H9 (cell line): Measurements from ENCODE around the gene UBE4B. TPM values are rescaled to one million over a fixed set of nuclear protein-coding genes. Genes with fewer than 3 reads are reported as not detected.

ENCODE experiments used
- DNase-seq: peaks from one replicate; pipeline ENCODE4 v3.0.0-alpha.2; 2017
- H2AFZ ChIP-seq: one replicate; pipeline ENCODE4 v1.6.1; 2013; ENCODE audit warnings: mild to moderate bottlenecking, low read length, control low read depth, moderate library complexity
- H2AK5ac ChIP-seq: 2 replicates; pipeline ENCODE4 v1.6.1; 2013; ENCODE audit warnings: low read length, control low read depth, mixed read lengths; ENCODE audit not compliant: insufficient read length
- H2BK120ac ChIP-seq: one replicate; pipeline ENCODE4 v1.6.1; 2013; ENCODE audit warnings: low read depth, mild to moderate bottlenecking, low read length, control low read depth, inconsistent platforms; ENCODE audit not compliant: poor library complexity, severe bottlenecking
- H2BK12ac ChIP-seq: 2 replicates; pipeline ENCODE4 v1.6.1; 2013; ENCODE audit warnings: low read length, control low read depth, mixed read lengths, low read depth; ENCODE audit not compliant: insufficient read length
- H2BK15ac ChIP-seq: 2 replicates; pipeline ENCODE4 v1.6.1; 2013; ENCODE audit warnings: low read depth, low read length, control low read depth
- H2BK20ac ChIP-seq: one replicate; pipeline ENCODE4 v1.6.1; 2013; ENCODE audit warnings: low read depth, mild to moderate bottlenecking, low read length, control low read depth, inconsistent platforms; ENCODE audit not compliant: poor library complexity, severe bottlenecking
- H2BK5ac ChIP-seq: 2 replicates; pipeline ENCODE4 v1.6.1; 2013; ENCODE audit warnings: low read length, control low read depth, mixed read lengths; ENCODE audit not compliant: insufficient read length
- H3K14ac ChIP-seq: 2 replicates; pipeline ENCODE4 v1.6.1; 2013; ENCODE audit warnings: low read length, control low read depth; ENCODE audit not compliant: insufficient read depth
- H3K18ac ChIP-seq: 2 replicates; pipeline ENCODE4 v1.6.1; 2013; ENCODE audit warnings: low read depth, mild to moderate bottlenecking, mixed read lengths, low read length, control low read depth; ENCODE audit not compliant: insufficient read length
- H3K23ac ChIP-seq: 2 replicates; pipeline ENCODE4 v1.6.1; 2013; ENCODE audit warnings: low read length, control low read depth, mixed read lengths, low read depth; ENCODE audit not compliant: insufficient read length
- H3K23me2 ChIP-seq: 2 replicates; pipeline ENCODE4 v1.6.1; 2013; ENCODE audit warnings: low read depth, mild to moderate bottlenecking, mixed read lengths, low read length, control low read depth; ENCODE audit not compliant: insufficient read length, poor library complexity, severe bottlenecking
- H3K27ac ChIP-seq: 2 replicates; pipeline ENCODE4 v1.5.1; 2013; ENCODE audit warnings: low read length, control low read depth, mixed read lengths, low read depth; ENCODE audit not compliant: insufficient read length
- H3K27me3 ChIP-seq: 2 replicates; pipeline ENCODE4 v1.6.1; 2013; ENCODE audit warnings: low read length, control low read depth, inconsistent platforms; ENCODE audit not compliant: insufficient read depth
- H3K4ac ChIP-seq: 2 replicates; pipeline ENCODE4 v1.6.1; 2013; ENCODE audit warnings: low read depth, mild to moderate bottlenecking, control low read depth, inconsistent platforms, low read length, moderate library complexity
- H3K4me1 ChIP-seq: 2 replicates; pipeline ENCODE4 v1.6.1; 2013; ENCODE audit warnings: low read length, control low read depth, inconsistent platforms; ENCODE audit not compliant: insufficient read depth
- H3K4me2 ChIP-seq: 2 replicates; pipeline ENCODE4 v1.6.1; 2013; ENCODE audit warnings: low read length, control low read depth, mixed read lengths; ENCODE audit not compliant: insufficient read length, insufficient read depth
- H3K56ac ChIP-seq: 2 replicates; pipeline ENCODE4 v1.6.1; 2013; ENCODE audit warnings: low read depth, mild to moderate bottlenecking, mixed read lengths, low read length, control low read depth; ENCODE audit not compliant: insufficient read length
- H3K79me1 ChIP-seq: 2 replicates; pipeline ENCODE4 v1.6.1; 2013; ENCODE audit warnings: low read depth, mild to moderate bottlenecking, moderate library complexity, low read length, control low read depth, inconsistent platforms; ENCODE audit not compliant: insufficient read depth, poor library complexity, severe bottlenecking
- H3K79me2 ChIP-seq: 2 replicates; pipeline ENCODE4 v1.6.1; 2013; ENCODE audit warnings: low read length, control low read depth, inconsistent platforms; ENCODE audit not compliant: insufficient read depth
- H3K9ac ChIP-seq: 2 replicates; pipeline ENCODE4 v1.6.1; 2013; ENCODE audit warnings: low read length, control low read depth, mixed read lengths; ENCODE audit not compliant: insufficient read length; ENCODE audit errors: extremely low read depth
- H3K9me3 ChIP-seq: one replicate; pipeline ENCODE4 v1.6.1; 2013; ENCODE audit warnings: low read depth, low read length, inconsistent platforms; ENCODE audit not compliant: control insufficient read depth
- H3T11ph ChIP-seq: one replicate; pipeline ENCODE4 v1.6.1; 2013; ENCODE audit warnings: mild to moderate bottlenecking, low read length, control low read depth, inconsistent platforms
- H4K20me1 ChIP-seq: one replicate; pipeline ENCODE4 v1.6.1; 2013; ENCODE audit not compliant: control insufficient read depth, insufficient read length, insufficient read depth
- H4K5ac ChIP-seq: 2 replicates; pipeline ENCODE4 v1.6.1; 2013; ENCODE audit warnings: low read depth, mild to moderate bottlenecking, mixed read lengths, low read length, control low read depth; ENCODE audit not compliant: insufficient read length
- H4K8ac ChIP-seq: replicated peaks from 2 replicates; pipeline ENCODE4 v1.6.1; 2013; ENCODE audit warnings: low read length, control low read depth, mixed read lengths, low read depth; ENCODE audit not compliant: insufficient read length
- H4K91ac ChIP-seq: 2 replicates; pipeline ENCODE4 v1.6.1; 2013; ENCODE audit warnings: low read depth, mild to moderate bottlenecking, moderate library complexity, mixed read lengths, low read length, control low read depth; ENCODE audit not compliant: insufficient read length
- H3K27ac Mint-ChIP-seq, 3 experiments: 2 replicates in 2 of 3; 3 replicates in 1 of 3; pipeline ENCODE4 v1.8.0; 2020 to 2021; ENCODE audit warnings: mixed read lengths in 3 of 3, mild to moderate bottlenecking in 1 of 3, moderate library complexity in 1 of 3
- H3K27me3 Mint-ChIP-seq: 2 replicates; pipeline ENCODE4 v1.8.0; 2021; ENCODE audit warnings: low read depth, mild to moderate bottlenecking, moderate library complexity, mixed read lengths
- H3K36me3 Mint-ChIP-seq, 3 experiments: 2 replicates in 2 of 3; 3 replicates in 1 of 3; pipeline ENCODE4 v1.8.0; 2020 to 2021; ENCODE audit warnings: low read depth in 3 of 3, mixed read lengths in 3 of 3; ENCODE audit not compliant: insufficient read depth in 1 of 3
- H3K4me1 Mint-ChIP-seq, 2 experiments: 2 replicates each; pipeline ENCODE4 v1.8.0; 2020; ENCODE audit warnings: mixed read lengths in 2 of 2
- H3K4me3 Mint-ChIP-seq, 2 experiments: 2 replicates in 1 of 2; 3 replicates in 1 of 2; pipeline ENCODE4 v1.8.0; 2020 to 2021; ENCODE audit warnings: mild to moderate bottlenecking in 2 of 2, mixed read lengths in 2 of 2, moderate library complexity in 1 of 2
- H3K9me3 Mint-ChIP-seq, 2 experiments: 2 replicates in 1 of 2; 3 replicates in 1 of 2; pipeline ENCODE4 v1.8.0; 2020; ENCODE audit warnings: mild to moderate bottlenecking in 2 of 2, mixed read lengths in 2 of 2, moderate library complexity in 1 of 2
- CTCF ChIP-seq: fragments of 200-600 bp; sonication (generic); conservative IDR thresholded peaks from 3 replicates; pipeline ENCODE4 v1.8.0; 2021; ENCODE audit warnings: antibody characterized with exemption, mild to moderate bottlenecking
- WGBS: extraction: QIAGEN DNeasy Blood & Tissue Kit; methylation state at CpG from one replicate; pipeline ENCODE4 v1.1.7; 2013; ENCODE audit warnings: missing lambda C conversion rate, low lambda C conversion rate, mixed read lengths; ENCODE audit not compliant: insufficient read length; ENCODE audit errors: extremely low coverage; 5-methylcytosine and 5-hydroxymethylcytosine counted together
- total RNA-seq: library from RNA; stranded (reverse); gene quantifications from 2 replicates; pipeline ENCODE4 v1.2.1, GENCODE V29; 2021

UBE4B gene
- total RNA-seq, 1 experiment from 2014 or later: 67.6 TPM

- no peaks in the 10 kb centered on the region for H3K79me2 ChIP-seq
- no peak overlapping the region for H4K5ac ChIP-seq
- no peak overlapping the region for H3K18ac ChIP-seq
- DNase-seq: no peak
- H2BK12ac ChIP-seq: no peak overlapping the region
- Mint-ChIP-seq H3K9me3 (no peaks in the 10 kb centered on the region; a peak in 1 of 5 replicates), H3K36me3 (peaks cover 16 to 31% (median 25%) of the 10 kb centered on the region in 3 experiments; a peak in 6 of 7 replicates), H3K4me3 (no peak overlapping the region), H3K27ac (peak overlapping the region in 1 of 3 experiments; percentile 76; a peak in 2 of 7 replicates), H3K27me3 (no peaks in the 10 kb centered on the region), H3K4me1 (peaks cover 19 to 28% of the 10 kb centered on the region in 2 experiments)
- no peak overlapping the region for H2BK15ac ChIP-seq
- H3K9ac ChIP-seq: no peak overlapping the region
- H2BK120ac ChIP-seq: no peak overlapping the region
- no peaks in the 10 kb centered on the region for H3K79me1 ChIP-seq
- no peak overlapping the region for H3K27ac ChIP-seq
- TF ChIP-seq CTCF: no peak
- no peak overlapping the region for H4K8ac ChIP-seq
- WGBS: no CpG with 5 or more reads among the region's 7 CpGs
- H3K23me2 ChIP-seq: no peaks in the 10 kb centered on the region
- H3K56ac ChIP-seq: no peak overlapping the region
- H3K23ac ChIP-seq: no peak overlapping the region
- no peak overlapping the region for H4K91ac ChIP-seq
- no peak overlapping the region for H3T11ph ChIP-seq
- no peaks in the 10 kb centered on the region for H3K27me3 ChIP-seq
- H4K20me1 ChIP-seq: no peaks in the 10 kb centered on the region
- H3K14ac ChIP-seq: no peak overlapping the region
- no peak overlapping the region for H2AK5ac ChIP-seq
- no peaks in the 10 kb centered on the region for H3K4me1 ChIP-seq
- H3K9me3 ChIP-seq: no peaks in the 10 kb centered on the region
- H2BK5ac ChIP-seq: no peak overlapping the region
- no peak overlapping the region for H3K4me2 ChIP-seq
- no peak overlapping the region for H2BK20ac ChIP-seq
- H3K4ac ChIP-seq: no peak overlapping the region
- no peak overlapping the region for H2AFZ ChIP-seq
These were observed 148.4 kb downstream of the UBE4B start for GRCh38 chr1:10181154-10181553.
